GM13977 (cell line): ENCODE results near the gene TMEM140.

Experiments
- DNase-seq: peaks from one replicate; pipeline ENCODE4 v3.0.0; 2012; ENCODE audit warnings: low spot score
- in situ Hi-C: fragments of 300-500 bp; cut with MboI; formaldehyde crosslinking; loops from one replicate; pipeline ENCODE4 v1.12.0; 2022; ENCODE audit warnings: low sequenced_read_pairs, low pct_unique_long_range_greater_than_20kb, mixed read lengths, inconsistent platforms; ENCODE audit not compliant: unreplicated experiment
- TF ChIP-seq, protein P1 (sequence below): IDR thresholded peaks from 2 replicates; pipeline ENCODE4 v1.5.1; 2012; ENCODE audit warnings: mild to moderate bottlenecking, control low read depth; ENCODE audit not compliant: insufficient read depth; ENCODE audit errors: extremely low read depth, missing control alignments

The TMEM140 gene

DNA sequence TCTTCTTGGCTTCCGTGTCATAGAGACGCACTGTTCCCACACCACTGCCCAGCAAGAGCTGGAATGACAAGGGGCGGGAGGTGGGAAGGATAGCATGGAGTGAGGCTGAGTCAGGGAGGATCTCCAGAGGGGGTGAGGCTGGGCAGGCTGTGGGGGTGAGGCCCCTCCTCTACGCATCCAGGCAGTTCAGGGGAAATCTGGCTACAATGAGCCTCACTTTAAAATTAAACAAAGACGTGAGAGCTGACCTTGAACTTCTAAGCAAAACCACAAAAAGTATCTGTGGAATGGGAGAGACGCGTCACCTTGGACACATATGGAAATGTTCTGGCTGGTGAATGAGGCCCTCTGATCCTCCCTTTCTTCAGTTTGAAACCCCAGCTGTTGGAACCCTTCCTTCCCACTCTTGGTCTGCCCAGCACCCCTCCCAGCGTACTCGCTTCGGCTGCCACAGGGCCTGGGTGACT, 45.8 kb downstream of the TMEM140 start:
- in situ Hi-C loops: no loop called here
- DNase-seq: no peak
- TF ChIP-seq, protein P1, sequence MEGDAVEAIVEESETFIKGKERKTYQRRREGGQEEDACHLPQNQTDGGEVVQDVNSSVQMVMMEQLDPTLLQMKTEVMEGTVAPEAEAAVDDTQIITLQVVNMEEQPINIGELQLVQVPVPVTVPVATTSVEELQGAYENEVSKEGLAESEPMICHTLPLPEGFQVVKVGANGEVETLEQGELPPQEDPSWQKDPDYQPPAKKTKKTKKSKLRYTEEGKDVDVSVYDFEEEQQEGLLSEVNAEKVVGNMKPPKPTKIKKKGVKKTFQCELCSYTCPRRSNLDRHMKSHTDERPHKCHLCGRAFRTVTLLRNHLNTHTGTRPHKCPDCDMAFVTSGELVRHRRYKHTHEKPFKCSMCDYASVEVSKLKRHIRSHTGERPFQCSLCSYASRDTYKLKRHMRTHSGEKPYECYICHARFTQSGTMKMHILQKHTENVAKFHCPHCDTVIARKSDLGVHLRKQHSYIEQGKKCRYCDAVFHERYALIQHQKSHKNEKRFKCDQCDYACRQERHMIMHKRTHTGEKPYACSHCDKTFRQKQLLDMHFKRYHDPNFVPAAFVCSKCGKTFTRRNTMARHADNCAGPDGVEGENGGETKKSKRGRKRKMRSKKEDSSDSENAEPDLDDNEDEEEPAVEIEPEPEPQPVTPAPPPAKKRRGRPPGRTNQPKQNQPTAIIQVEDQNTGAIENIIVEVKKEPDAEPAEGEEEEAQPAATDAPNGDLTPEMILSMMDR: no peak

DNA sequence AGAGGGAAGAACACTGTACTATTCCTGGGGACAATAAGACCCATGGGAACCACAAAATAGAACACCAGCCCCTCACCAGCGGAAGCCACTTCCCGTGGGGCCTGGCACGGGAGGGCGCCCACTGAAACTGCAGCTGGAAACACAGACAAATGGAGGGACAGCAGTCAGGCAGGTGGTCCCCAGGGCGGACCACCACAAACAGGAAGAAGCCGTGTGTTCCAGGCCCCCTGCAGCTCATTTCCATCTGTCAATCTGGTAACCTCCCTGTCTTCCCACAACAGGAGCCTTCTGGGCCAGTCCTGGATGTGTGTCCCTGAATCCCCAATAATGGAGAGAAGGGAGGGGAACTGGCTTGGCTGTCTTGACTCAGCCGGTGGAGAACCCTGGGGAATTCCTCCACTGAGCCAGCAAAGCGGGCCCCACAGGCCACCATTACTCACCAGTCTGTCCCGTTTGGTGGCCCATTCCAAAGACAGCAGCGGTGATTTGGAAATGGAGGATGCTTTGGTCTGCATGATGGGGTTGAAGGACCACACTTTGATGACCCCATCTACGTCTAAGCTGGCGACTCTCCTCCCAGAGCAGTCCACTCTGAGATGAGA, 46.7 kb downstream of the TMEM140 start:
- in situ Hi-C loops: no loop called here
- TF ChIP-seq, protein P1: no peak
- DNase-seq: no peak

DNA sequence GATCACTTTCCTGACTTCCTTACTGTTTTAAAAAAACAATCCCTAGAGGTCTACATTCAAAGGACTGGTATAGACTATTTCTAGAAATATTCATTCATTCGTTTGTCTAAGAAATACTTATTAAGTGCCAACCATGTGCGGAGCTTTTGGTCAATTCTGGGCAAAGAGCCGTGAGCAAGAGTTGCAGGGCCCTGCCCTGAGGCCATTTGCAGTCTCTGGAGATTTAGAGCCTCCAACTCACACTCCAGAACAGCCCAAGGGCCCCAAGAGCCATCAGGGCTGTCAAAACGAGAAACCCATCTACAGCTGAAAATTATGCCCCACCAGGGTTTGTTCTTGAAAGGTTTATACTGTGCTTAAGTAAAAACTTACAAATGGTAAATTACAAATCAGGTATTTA, 47.3 kb downstream of the TMEM140 start:
- no peak for DNase-seq
- TF ChIP-seq, protein P1: no peak
- in situ Hi-C loops: no loop called here

DNA sequence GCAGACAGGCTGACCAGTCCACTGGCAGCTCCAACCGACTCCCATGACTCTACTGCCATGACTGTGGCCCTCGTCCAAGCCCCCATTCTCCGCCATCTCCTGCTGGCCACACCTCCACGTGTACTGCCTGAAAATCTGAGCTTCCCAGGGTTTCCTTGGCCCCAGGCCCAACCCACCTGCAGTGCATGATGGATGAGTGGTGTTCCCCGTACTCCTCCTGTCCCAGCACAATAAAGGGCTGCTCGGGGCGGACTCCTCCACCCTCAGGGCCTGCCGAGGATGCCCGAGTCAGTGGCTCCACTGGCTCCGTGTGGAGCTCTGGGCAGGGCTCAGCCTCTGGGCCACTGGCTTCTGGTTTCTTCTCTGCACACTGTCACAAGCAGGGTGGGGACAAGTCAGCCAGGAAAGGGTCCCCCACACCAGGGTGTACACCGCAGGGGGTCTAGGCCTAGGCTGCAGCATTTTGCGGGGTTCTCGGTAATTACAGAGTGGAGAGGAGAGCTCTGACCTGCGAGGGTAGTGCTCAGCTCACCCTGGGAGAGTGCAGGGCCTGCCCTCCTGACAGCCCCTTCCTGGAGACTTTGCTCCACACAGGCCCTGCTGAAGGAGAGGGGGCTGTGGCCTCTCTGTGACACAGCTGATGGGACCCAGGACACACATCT, 48.2 kb downstream of the TMEM140 start:
- in situ Hi-C loops: no loop called here
- no peak for DNase-seq
- TF ChIP-seq, protein P1: no peak

DNA sequence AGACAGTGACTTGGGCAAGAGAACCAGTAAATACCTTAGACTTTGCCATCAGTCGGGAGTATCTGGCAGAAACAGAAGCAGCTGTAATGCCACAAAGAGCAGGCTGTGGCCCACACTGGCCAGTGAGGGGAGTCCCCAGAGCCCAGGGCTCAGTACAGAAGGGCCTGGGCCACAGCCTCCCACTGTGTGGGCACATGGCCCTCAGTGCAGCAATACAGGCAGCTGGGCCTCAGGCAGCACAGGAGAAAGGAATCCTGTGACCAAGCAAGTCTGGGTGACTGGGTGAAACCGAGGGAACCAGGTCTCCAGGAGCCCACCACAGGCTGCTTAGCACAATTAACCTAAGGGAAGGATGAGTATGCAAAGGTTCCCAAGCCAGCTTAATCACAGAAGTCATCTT, 49.5 kb downstream of the TMEM140 start:
- TF ChIP-seq, protein P1: no peak
- in situ Hi-C loops: no loop called here
- DNase-seq: no peak

DNA sequence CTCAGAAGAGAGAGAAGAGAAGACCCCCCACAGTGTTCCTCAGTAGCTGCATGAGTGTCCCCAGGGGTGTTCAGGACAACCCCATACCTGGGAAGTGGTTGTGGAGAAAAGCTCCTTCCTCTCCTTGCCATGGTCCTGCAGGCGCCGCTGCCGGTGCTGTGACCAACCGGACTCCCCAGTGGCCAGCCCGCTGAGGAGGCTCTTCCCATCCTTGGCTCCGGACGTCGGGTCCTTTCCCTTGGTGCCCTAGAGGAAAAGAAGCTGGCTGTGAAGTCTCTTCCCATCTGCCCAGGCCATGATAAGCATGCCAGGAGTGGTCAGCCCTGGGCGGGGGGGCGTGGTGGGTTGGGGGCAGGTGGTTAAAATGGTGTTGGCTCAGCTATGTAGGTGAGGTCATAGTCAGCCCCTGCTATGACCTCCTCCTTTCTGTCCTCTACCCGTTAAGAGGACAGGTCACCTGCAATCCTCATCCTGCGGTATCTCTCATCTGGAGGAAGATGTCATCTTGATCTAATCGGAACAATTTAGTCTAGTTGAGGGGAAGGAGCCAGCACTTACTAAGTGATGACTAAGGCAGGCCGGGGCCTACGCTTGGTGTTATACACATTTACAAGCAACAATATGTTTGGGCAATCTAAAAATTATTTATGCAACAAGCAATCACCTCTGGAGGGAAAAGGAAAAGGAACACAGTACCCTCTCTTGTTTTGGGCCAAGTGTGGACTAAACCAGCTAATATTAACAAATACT, 50.2 kb downstream of the TMEM140 start:
- in situ Hi-C loops: no loop called here
- TF ChIP-seq, protein P1: no peak
- no peak for DNase-seq
